GM18511 (cell line): ENCODE measurements around the gene GATA2.

ENCODE experiments used
- ATAC-seq: cut with Tn5 transposase; IDR thresholded peaks from one replicate; pipeline ENCODE4 v1.9.1; 2021; ENCODE audit warnings: mild to moderate bottlenecking, moderate library complexity; ENCODE audit not compliant: unreplicated experiment

The GATA2 gene

DNA sequence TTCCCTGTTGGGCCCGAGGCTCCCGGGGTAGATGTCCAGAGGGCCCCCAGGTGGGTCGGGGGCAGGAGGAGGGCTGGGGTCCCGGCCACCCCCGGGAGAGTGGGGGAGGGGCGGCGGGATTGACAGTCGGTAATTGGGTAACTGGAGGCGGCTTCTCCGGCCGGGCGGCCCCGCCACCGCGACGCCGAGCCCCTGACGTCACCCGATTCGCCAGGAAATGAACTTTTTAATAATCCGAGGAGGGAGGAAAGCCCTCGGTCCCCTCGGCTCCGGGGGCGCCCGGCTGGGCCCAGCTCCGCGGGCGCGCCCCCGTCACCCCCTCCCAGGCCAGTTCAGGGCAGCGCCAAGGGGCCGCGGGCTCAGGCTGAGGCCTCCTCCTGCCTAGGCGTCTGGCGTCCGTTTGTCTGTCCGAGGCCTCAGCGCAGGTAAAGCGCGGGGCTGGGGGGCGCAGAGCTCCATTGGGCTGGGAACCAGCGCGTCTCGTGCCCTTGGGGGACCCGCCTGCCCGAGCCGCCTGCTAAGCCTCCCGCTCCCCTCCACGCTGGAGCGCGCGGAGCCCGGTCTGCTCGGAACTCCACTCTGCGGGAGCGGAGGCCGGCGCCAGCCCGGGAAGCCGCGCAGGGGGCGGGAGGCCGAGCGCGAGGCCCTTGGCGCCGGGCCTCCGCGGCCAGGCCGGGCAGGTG lies 3.9 kb downstream of the GATA2 start:
- no peak for ATAC-seq

GRCh38 chr3:128488636-128488990 lies 4.4 kb downstream of the GATA2 start:
- ATAC-seq: no peak

DNA sequence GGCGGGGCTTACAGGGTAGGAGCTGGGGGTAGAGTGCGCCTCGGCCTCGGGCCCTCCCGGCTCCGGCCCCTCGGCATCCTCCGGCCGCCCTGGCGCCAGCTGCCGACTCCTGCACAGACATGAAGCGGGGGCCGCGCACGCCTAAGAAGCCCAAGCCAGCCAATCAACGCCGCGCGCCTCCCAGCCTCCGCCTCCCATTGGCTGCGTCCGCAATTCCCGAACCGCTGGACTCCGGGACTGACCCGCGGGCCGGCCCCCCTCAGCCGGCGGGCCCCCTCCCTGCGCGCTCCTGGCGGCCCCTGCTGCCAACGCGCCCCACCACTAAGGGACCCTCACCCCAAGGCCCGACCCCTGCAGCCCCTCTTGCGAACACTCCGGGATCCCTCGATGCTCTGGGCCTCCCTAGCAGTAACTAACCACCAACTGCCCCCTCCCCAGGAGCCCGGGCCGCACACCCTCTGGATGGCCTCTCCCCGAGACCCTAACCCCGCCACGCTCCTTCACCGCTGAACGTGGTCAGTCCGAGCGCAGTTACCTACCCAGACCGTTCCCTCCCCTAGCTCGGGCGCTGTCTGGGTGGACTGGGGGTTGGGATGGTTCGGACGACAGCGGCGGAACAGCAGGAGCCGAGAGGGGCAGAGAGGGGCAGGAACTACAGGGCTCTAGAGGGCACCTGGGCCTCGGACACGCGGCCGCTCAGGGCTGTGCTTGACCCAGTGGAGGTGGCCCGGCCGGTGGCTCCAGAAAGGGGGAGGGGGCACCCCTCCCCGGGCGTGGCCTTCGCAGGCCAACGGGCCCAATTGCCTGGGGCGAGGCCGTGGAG lies 5.0 kb downstream of the GATA2 start:
- no peak for ATAC-seq

- no peak for ATAC-seq
Observed at GRCh38 chr3:128487538-128487812, 5.5 kb downstream of the GATA2 start.

GRCh38 chr3:128486681-128487537 lies 6.1 kb downstream of the GATA2 start:
- no peak for ATAC-seq

DNA sequence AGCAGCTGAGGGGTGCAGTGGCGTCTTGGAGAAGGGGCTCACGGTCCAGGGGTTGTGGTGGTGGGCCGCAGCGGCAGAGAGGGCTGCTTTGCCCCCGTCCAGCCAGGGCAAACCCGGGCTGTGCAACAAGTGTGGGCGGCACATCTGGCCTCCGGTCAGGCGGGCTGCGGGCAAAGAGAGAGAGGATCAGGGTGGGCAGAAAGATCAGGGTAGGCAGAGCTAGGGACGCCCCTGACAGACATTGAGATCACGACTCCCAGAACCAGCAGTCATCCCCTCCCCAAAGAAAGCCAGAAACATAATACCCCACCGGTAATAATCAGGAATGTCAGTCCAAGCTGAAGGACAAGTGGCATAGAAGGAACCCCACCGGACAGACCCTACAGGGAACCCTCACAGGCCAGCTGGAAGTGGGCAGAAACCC lies 6.8 kb downstream of the GATA2 start:
- no peak for ATAC-seq

DNA sequence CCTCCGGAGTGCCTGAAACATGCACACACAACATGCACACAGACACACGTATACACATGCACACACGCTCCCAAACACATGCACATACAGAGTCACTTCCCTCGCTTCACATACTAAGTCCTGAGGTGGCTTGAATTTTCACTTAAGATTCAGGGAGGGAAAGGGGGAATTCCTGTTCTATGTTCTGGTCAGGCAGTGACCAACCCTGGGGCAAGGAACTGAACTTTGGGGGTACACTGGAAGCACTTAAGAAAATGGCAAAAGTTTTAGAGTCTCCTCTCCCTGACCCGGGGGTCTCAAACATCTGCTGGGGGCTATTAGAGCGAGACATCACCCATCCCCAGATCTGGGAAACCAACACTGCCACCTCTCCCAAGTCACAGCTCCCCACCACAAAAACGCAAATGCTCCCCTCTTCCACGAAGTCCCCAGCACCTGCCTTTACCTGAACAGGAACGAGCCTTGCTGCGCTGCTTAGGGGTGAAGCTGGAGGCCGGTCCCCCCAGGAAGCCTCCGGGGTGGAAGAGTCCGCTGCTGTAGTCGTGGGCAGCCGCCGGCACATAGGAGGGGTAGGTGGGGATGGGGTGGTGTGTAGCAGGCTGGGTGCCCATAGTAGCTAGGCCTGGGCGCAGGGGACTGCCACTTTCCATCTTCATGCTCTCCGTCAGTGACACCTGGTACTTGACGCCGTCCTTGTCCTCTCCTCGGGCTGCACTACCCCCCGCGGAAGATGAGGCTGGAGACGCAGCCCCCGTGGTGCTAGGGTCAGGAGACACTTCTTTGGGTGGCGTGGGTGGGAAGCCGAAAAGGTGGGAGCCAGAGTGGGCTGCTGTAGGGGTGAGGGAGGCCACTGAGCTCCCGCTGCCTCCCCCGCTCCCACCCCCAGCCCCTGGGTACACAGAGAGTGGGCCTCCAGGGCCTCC lies 7.5 kb downstream of the GATA2 start:
- ATAC-seq: no peak

GRCh38 chr3:128484404-128485281 lies 8.4 kb downstream of the GATA2 start:
- no peak for ATAC-seq

- ATAC-seq: no peak
Observed at GRCh38 chr3:128483657-128484403, 9.2 kb downstream of the GATA2 start.

- no peak for ATAC-seq
Observed at GRCh38 chr3:128482666-128483656, 10.0 kb downstream of the GATA2 start.

DNA sequence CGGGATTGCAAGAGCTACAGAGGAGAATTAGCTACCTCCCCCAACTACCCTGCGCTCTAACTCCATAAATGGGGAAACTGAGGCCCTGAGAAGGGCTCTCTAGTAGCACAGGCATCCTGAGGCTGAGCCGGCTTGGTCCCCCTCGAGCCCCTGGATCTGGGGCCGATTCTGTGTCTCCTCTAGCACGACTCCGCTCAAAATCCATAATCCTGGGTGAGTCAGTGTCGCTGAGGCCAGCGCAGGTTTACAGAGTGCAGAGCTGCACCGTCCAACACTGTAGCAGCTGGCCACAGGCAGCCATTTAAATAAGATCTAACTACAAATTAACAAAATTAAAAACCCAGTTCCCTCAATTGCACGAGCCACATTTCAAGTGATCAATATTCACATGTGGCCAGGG lies 10.8 kb downstream of the GATA2 start:
- no peak for ATAC-seq

DNA sequence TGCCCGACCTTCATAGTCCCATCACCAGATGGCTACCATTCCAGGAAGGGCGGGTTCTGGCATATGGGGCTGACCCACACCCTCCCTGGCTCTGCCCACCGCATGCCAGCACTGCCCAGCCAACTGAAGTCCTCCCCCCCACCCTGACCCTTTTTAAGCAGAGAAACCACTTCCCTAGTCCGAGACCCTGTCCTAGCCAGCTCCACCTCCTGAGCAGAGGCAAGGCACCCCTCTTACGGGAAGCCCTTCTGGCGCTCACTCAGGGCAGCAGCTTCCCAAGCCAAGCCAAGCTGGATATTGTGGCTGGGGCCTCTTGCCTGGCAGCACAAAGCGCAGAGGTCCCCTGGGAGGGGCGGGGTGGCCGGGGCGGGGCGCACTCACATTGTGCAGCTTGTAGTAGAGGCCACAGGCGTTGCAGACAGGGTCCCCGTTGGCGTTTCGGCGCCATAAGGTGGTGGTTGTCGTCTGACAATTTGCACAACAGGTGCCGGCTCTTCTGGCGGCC lies 11.5 kb downstream of the GATA2 start:
- no peak for ATAC-seq

GRCh38 chr3:128480717-128481437 lies 12.1 kb downstream of the GATA2 start:
- ATAC-seq: no peak

- ATAC-seq: no peak
Observed at GRCh38 chr3:128480278-128480677, 12.7 kb downstream of the GATA2 start.

DNA sequence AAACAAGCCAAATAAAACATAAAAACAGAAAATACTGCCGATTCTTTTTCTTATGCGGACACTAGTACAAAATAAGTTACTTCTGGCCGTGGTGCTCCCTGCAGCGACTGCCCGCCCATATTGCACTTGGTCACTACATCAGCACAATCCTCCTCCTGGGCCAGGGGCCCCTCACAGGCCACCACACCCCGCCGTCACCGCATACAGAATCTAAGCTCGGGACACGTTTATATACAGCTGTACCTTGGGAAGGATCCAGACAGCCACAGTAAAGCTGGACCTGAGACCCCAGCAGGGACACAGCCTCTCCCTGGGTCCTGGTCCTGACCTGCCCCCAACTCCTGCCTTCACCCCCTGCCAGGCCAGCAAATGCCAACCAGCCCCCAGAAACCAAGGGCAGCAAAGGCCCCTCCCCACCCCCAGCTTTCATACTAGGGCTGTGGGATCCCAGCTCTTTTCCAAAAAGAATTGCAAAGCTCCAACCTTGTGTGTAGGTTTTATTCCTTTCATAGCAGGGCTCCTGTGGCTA lies 13.4 kb downstream of the GATA2 start:
- no peak for ATAC-seq

GRCh38 chr3:128478576-128479506 lies 14.2 kb downstream of the GATA2 start:
- ATAC-seq: no peak
